ENCODE measurements around the gene APOBEC3H. TPM values are rescaled to one million over a fixed set of nuclear protein-coding genes. Genes with fewer than 3 reads are reported as not detected.
A peak's percentile ranks its signal among the peaks of the same experiment; 100 is the strongest.

Gene APOBEC3H
- total and polyA plus RNA-seq, 12 donors: 0.15 to 8.6 (median 0.52) TPM; not detected in 3

- Histone ChIP-seq H3K4me1 (replicated peaks in 1 of 2) (no peaks in the 10 kb centered on the region), H3K27me3 (no peaks in the 10 kb centered on the region), H3K9me3 (replicated peaks in 1 of 3) (no peaks in the 10 kb centered on the region), H3K36me3 (replicated peaks in 1 of 2) (no peaks in the 10 kb centered on the region), H3K4me3 (no peak overlapping the region), H3K27ac (no peak overlapping the region)
- TF ChIP-seq POLR2A (IDR thresholded peaks at IDR 0.05) (no peak), CTCF (IDR thresholded peaks at IDR 0.05) (no peak)
- 83 to 97% (median 94%) methylated on average over 5 to 6 of the region's 6 CpGs for WGBS, 4 donors
- intact Hi-C loops (cut with DNase I): no loop called here
- DNase-seq: no peak
These were observed 9.9 kb upstream of the APOBEC3H start for GRCh38 chr22:39087098-39087497.

GRCh38 chr22:39087881-39088684 lies 9.0 kb upstream of the APOBEC3H start:
- TF ChIP-seq CTCF (IDR thresholded peaks at IDR 0.05) (no peak), POLR2A (IDR thresholded peaks at IDR 0.05) (no peak)
- Histone ChIP-seq H3K9me3 (replicated peaks in 1 of 3) (no peaks in the 10 kb centered on the region), H3K36me3 (replicated peaks in 1 of 2) (no peaks in the 10 kb centered on the region), H3K4me1 (replicated peaks in 1 of 2) (no peaks in the 10 kb centered on the region), H3K27ac (peak overlapping the region in 1 of 5 donors; percentile 10), H3K4me3 (no peak overlapping the region), H3K27me3 (no peaks in the 10 kb centered on the region)
- intact Hi-C loops (cut with DNase I): no loop called here
- DNase-seq: peak in 6 of 7 donors; percentile 46 to 66 (median 54)
- WGBS, 4 donors: 50 to 64% (median 54%) methylated on average over 12 to 18 of the region's 18 CpGs

- no peaks in the 10 kb centered on the region for H3K9me3 ChIP-seq (replicated peaks in 1 of 3)
- intact Hi-C loops (cut with DNase I): no loop called here
- H3K4me3 ChIP-seq: no peak overlapping the region
- H3K36me3 ChIP-seq (replicated peaks in 1 of 2): no peaks in the 10 kb centered on the region
- WGBS, 4 donors: 83 to 95% (median 89%) methylated on average over 4 to 5 of the region's 5 CpGs; no CpG with 5 or more reads in 1 of the 4 donors
- no peak overlapping the region for H3K27ac ChIP-seq
- TF ChIP-seq CTCF (IDR thresholded peaks at IDR 0.05) (no peak), POLR2A (IDR thresholded peaks at IDR 0.05) (no peak)
- no peaks in the 10 kb centered on the region for H3K4me1 ChIP-seq (replicated peaks in 1 of 2)
- no peaks in the 10 kb centered on the region for H3K27me3 ChIP-seq
- DNase-seq: no peak
These were observed 8.4 kb upstream of the APOBEC3H start for GRCh38 chr22:39088685-39089032.

GRCh38 chr22:39089928-39090327 lies 7.1 kb upstream of the APOBEC3H start:
- DNase-seq: no peak
- H3K36me3 ChIP-seq (replicated peaks in 1 of 2): no peaks in the 10 kb centered on the region
- no peaks in the 10 kb centered on the region for H3K9me3 ChIP-seq (replicated peaks in 1 of 3)
- no peak for TF ChIP-seq POLR2A (IDR thresholded peaks at IDR 0.05)
- no peak for TF ChIP-seq CTCF (IDR thresholded peaks at IDR 0.05)
- peak overlapping the region in 1 of 5 donors; percentile 10 for H3K27ac ChIP-seq
- 52 to 79% (median 75%) methylated on average over 3 to 6 of the region's 6 CpGs for WGBS, 4 donors
- intact Hi-C loops (cut with DNase I): no loop called here
- no peak overlapping the region for H3K4me3 ChIP-seq
- H3K4me1 ChIP-seq (replicated peaks in 1 of 2): no peaks in the 10 kb centered on the region
- H3K27me3 ChIP-seq: no peaks in the 10 kb centered on the region

Data from adrenal gland (tissue), 12 donors.